ENCODE measurements around the gene LIN28B. TPM values are rescaled to one million over a fixed set of nuclear protein-coding genes. Genes with fewer than 3 reads are reported as not detected.
A peak's percentile ranks its signal among the peaks of the same experiment; 100 is the strongest.

The LIN28B gene
- polyA plus RNA-seq, 2 of the 4 experiments (the other 2 are of a cell fraction) = 3.6 to 7.2 TPM

- ATAC-seq = no peak
- CTCF ChIA-PET = interaction anchor here (1.4 kb wide), 1 partner anchor 11 kb away, joined by 4 read pairs; no protein-coding TSS in a partner anchor
Observed at GRCh38 chr6:105066233-105066632, 109.3 kb downstream of the LIN28B start.

GRCh38 chr6:105066836-105067235 lies 109.9 kb downstream of the LIN28B start:
- ChIA-PET CTCF (interaction anchor here (1.4 kb wide), 1 partner anchor 11 kb away, joined by 4 read pairs; no protein-coding TSS in a partner anchor), POLR2A (no interaction called here)
- WGBS (ENCODE audit: missing lambda C conversion rate) = 47% methylated on average over 3 of the region's 3 CpGs

More at GRCh38 chr6:105066233-105066632, 109.3 kb downstream of the LIN28B start:
- Histone ChIP-seq H3K9me3 (no peaks in the 10 kb centered on the region), H3K4me1 (peaks cover 32% of the 10 kb centered on the region; the same call in 2 of the 3 replicates), H3K4me2 (no peak overlapping the region; the same call in 2 of the 3 replicates), H3K27ac (no peak overlapping the region), H3K4me3 (no peak overlapping the region)
- 58% methylated on average over 3 of the region's 3 CpGs for WGBS (ENCODE audit: missing lambda C conversion rate)
- POLR2A ChIA-PET = no interaction called here
- TF ChIP-seq CEBPB (IDR thresholded peaks at IDR 0.05) (no peak), HEYL (CRISPR knock-in tag; IDR thresholded peaks at IDR 0.05) (no peak), E2F6 (IDR thresholded peaks at IDR 0.05; ENCODE audit: borderline replicate concordance, low read depth) (no peak), ATOH8 (CRISPR knock-in tag; IDR thresholded peaks at IDR 0.05; ENCODE audit: low read depth) (no peak), RCOR1 (IDR thresholded peaks at IDR 0.05; ENCODE audit: low read depth, low read length) (no peak), CBX2 (IDR thresholded peaks at IDR 0.05; ENCODE audit: borderline replicate concordance, low read depth) (no peak), KDM5A (IDR thresholded peaks at IDR 0.05) (no peak), CBX8 (IDR thresholded peaks at IDR 0.05) (no peak), TP53 (CRISPR knock-in tag; IDR thresholded peaks at IDR 0.05) (no peak), NFE2L2 (conservative IDR thresholded peaks at IDR 0.05; ENCODE audit: low read length) (no peak), BCL3 (IDR thresholded peaks at IDR 0.05) (no peak), EP300 (IDR thresholded peaks at IDR 0.05) (no peak), SMC3 (IDR thresholded peaks at IDR 0.05) (no peak), ZC3H11A (IDR thresholded peaks at IDR 0.05) (no peak), ELK1 (IDR thresholded peaks at IDR 0.05; ENCODE audit: low read depth, low read length) (no peak), PHF8 (IDR thresholded peaks at IDR 0.05; ENCODE audit: borderline replicate concordance, low read depth) (no peak), NPAS2 (CRISPR knock-in tag; IDR thresholded peaks at IDR 0.05; ENCODE audit: borderline replicate concordance) (no peak), MAZ (IDR thresholded peaks at IDR 0.05; ENCODE audit: borderline replicate concordance, low read depth, low read length) (no peak), JUNB (IDR thresholded peaks at IDR 0.05) (no peak)
- TF ChIP-seq, protein P1, sequence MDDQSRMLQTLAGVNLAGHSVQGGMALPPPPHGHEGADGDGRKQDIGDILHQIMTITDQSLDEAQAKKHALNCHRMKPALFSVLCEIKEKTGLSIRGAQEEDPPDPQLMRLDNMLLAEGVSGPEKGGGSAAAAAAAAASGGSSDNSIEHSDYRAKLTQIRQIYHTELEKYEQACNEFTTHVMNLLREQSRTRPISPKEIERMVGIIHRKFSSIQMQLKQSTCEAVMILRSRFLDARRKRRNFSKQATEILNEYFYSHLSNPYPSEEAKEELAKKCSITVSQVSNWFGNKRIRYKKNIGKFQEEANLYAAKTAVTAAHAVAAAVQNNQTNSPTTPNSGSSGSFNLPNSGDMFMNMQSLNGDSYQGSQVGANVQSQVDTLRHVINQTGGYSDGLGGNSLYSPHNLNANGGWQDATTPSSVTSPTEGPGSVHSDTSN (IDR thresholded peaks at IDR 0.05) = no peak
- FAIRE-seq (no peak), DNase-seq (ENCODE audit: low read depth in 1 of 2, low spot score in 1 of 2) (no peak)

More at GRCh38 chr6:105066836-105067235, 109.9 kb downstream of the LIN28B start:
- TF ChIP-seq, protein P2, sequence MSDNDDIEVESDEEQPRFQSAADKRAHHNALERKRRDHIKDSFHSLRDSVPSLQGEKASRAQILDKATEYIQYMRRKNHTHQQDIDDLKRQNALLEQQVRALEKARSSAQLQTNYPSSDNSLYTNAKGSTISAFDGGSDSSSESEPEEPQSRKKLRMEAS (IDR thresholded peaks at IDR 0.05) = no peak
- TF ChIP-seq CHD4 (IDR thresholded peaks at IDR 0.05; ENCODE audit: borderline replicate concordance) = no peak
- no peak for TF ChIP-seq CHD2 (IDR thresholded peaks at IDR 0.05; ENCODE audit: low read length, partially characterized antibody)
- TF ChIP-seq MYC (IDR thresholded peaks at IDR 0.05; ENCODE audit: borderline replicate concordance, low read length) = no peak
- TF ChIP-seq ZSCAN20 (CRISPR knock-in tag; IDR thresholded peaks at IDR 0.05) = no peak
- no peak for TF ChIP-seq TFCP2L1 (CRISPR knock-in tag; IDR thresholded peaks at IDR 0.05)
- TF ChIP-seq EP300 (IDR thresholded peaks at IDR 0.05) = no peak
- no peak for TF ChIP-seq ZC3H11A (IDR thresholded peaks at IDR 0.05)
- no peak for TF ChIP-seq FOXS1 (CRISPR knock-in tag; IDR thresholded peaks at IDR 0.05)
- TF ChIP-seq JUN (IDR thresholded peaks at IDR 0.05) = no peak
- no peak for TF ChIP-seq RAD21 (conservative IDR thresholded peaks at IDR 0.05 in 1 of 2, IDR thresholded peaks at IDR 0.05 in 1 of 2)
- TF ChIP-seq SREBF2 (IDR thresholded peaks at IDR 0.05) = no peak
- TF ChIP-seq HDAC2 (IDR thresholded peaks at IDR 0.05) = no peak
- no peak for TF ChIP-seq MAZ (IDR thresholded peaks at IDR 0.05; ENCODE audit: borderline replicate concordance, low read depth, low read length)
- H3K4me1 ChIP-seq = peaks cover 38% of the 10 kb centered on the region
- FAIRE-seq (no peak), ATAC-seq (no peak), DNase-seq (ENCODE audit: low read depth in 1 of 2, low spot score in 1 of 2) (no peak)
- H3K27ac ChIP-seq = no peak overlapping the region
- no peak overlapping the region for H3K4me3 ChIP-seq
- H3K9me3 ChIP-seq = no peaks in the 10 kb centered on the region
- H3K4me2 ChIP-seq = peak overlapping the region; percentile 51
